GM19468 (cell line): ENCODE data around the gene GPRC5B.

Experiments
- ATAC-seq: cut with Tn5 transposase; IDR thresholded peaks from one replicate; pipeline ENCODE4 v1.9.1; 2021; ENCODE audit warnings: mild to moderate bottlenecking, moderate library complexity, moderate number of reproducible peaks; ENCODE audit not compliant: unreplicated experiment; ENCODE audit errors: extremely low read depth

GPRC5B gene

DNA sequence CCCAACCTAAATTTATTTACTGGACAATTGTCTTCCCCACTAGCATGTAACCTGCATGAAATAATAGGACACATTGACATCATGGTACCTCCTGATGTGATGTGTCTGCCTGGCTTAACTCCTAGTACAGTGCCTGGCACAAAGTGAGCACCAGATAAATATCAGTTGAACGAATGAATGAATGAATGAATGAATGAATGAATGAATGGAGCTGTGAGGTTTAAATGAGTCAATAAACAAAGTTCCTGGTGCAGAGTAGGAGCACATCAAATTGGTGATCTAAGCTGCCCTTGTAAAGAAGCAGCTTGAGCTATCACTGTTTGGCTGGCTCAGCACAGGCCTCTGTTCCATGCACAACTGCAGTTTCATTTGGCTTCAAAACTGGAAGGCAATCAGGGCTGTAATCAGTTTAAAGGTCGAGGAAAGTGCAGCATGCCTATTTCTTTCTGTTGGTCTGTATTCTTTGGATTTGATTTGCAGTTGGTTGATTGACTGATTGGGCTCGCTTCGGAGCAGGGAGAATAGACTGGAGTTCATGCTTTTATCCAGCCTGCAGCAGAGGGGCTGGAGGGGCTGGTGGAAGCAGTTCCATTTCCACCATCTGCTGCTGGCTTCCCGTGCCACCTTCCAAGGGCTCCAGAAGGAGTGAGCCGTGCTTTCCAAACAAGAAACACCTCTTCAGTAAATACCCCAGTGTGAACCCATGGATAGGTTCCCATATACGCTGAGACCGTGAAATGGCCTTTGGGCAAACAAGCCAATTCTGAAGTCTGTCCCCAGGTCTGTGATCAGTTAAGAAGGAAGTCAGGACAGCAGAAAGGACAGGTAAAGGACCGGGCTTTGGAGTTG is 54.6 kb downstream of the GPRC5B start:
- no peak for ATAC-seq

- no peak for ATAC-seq
Measured at GRCh38 chr16:19824216-19824615, 60.4 kb downstream of the GPRC5B start.

DNA sequence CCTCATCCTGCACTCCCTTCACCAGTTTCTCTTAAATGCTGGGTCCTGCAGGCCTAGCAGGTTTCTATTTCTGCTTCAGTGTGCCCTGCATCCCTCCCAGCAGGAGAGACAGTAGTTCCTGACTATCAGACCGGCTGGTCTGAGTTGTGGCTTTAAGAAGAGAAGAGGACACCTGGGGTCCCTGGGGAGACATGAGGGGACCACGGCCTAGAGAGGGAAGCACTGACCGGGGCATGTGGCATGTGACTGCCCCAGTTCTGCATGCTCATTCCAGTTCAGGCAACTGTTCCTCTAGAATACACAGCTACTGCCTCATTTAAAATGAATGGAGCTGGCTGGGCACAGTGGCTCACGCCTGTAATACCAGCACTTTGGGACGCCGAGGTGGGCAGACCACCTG is 61.3 kb downstream of the GPRC5B start:
- ATAC-seq: no peak

DNA sequence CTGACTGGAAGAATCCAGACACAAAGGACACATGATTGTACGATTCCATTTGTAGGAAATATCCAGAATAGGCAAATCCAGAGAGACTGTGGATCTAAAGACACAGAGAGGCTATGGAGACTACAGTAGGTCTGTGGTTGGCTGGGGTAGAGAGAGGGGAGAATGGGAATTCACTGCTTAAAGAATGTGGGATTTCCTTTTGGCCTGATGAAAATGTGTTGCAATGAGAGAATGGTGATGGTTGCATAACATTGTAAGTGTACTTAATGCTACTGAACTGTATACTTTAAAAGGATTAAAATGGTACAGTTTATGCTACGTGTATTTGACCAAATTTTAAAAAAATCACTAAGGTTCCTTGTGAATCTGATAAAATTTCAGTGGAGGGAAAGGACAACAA is 62.1 kb downstream of the GPRC5B start:
- ATAC-seq: no peak

GRCh38 chr16:19817875-19818274 is 66.8 kb downstream of the GPRC5B start:
- no peak for ATAC-seq

DNA sequence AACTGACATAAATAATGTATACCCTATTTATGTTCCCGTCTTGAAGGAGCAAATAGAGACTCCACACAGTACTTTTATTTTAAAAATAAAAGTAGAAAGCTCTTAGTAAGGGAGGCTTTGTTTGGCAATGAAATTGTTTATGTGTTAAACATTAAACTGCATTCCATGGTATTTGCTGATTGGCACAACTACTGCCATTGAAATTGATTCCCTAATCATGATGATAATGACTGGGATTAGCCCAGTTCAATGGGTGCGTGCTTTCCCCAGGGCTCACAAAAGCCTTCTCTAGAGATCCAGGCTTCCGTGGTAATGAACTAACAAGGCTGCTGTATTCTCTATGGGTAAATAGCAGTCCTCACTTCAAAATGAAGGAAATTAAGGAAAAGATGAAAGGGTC is 67.5 kb downstream of the GPRC5B start:
- no peak for ATAC-seq

- ATAC-seq: no peak
Measured at GRCh38 chr16:19815418-19815817, 69.2 kb downstream of the GPRC5B start.

DNA sequence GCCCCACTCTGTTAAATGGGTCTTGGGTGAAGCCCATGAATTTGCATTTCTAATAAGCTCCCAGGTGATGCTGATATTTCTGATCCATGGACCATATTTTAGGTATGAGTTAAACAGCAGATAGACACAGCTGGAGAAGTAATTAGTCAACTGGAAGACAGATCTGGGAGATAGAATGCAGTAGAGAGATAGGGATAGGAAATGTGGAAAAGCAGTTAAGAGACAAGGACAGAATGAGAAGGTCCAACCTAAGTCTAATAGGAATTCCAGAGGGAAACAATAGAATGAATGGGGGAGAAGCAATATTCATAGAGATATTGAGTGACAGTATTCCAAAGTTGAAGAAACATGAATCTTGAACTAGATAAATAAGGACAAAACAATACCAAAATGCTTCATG is 71.7 kb downstream of the GPRC5B start:
- no peak for ATAC-seq

DNA sequence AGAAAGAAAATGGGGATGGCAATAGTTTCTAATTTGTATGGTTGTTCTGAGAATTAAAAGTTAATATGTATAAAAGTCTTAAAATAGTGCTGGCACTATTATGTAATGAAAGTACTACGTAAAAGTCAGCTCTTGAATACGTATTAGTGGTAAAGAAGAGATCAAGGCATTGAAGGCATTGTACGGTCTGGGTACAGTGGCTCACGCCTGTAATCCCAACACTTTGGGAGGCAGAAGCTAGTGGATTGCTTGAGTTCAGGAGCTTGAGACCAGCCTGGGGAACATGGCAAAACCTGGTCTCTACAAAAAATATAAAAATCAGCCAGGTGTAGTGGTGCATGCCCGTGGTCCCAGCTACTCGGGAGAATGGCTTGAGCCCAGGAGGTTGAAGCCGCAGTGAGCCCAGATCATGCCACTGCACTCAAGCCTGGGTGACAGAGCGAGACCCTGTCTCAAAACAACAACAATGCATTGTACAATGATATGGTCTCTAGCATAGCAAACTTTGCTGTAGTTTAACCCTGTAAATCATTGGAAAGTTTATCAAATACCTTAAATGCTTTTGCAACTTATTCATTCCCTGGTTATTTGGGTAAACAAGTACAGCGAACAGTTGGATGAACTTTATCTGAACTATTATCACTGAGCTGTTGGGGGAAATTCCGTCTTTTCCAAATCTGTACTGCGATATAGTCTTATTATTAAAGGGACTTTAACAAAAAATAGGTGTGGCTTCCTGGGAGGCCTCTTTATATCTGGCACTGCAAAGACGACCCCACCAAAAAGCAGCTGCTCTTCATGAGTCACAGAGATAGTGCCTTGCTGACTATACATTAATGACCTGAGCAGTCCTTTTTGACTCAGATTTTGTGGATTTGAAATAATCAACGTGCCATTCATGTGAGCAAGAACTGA is 73.6 kb downstream of the GPRC5B start:
- ATAC-seq: no peak

DNA sequence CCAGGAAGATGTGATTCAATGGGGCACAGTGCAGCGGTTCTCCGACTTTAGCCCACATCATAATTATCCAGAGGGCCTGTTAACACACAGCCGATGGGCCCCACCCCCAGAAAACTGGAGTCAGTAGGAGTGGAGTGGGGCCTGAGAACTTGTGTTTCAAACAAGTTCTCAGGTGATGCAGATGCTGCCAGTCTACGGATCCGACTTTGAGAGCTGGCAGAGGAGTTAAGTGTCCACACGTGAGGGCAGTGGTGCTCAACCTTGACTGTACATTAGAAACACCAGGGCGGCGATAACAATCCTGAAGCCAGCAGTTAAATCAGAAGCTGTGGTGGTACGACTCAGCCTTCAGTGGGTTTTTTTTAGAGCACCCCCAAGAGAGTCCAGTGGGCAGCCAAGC is 75.0 kb downstream of the GPRC5B start:
- no peak for ATAC-seq

GRCh38 chr16:19809121-19809635 is 75.5 kb downstream of the GPRC5B start:
- no peak for ATAC-seq

- ATAC-seq: no peak
Measured at GRCh38 chr16:19808061-19808641, 76.5 kb downstream of the GPRC5B start.
